IMR-90 (cell line): Measurements from ENCODE around the gene PRDM15. TPM values are rescaled to one million over a fixed set of nuclear protein-coding genes. Genes with fewer than 3 reads are reported as not detected.

Experiments
- ATAC-seq: fragments of 200-7000 bp; cut with Tn5 transposase; 2 replicates; pipeline ENCODE4 v1.9.1; 2020; ENCODE audit warnings: low read depth, mild to moderate bottlenecking, moderate library complexity
- BruUV-seq: library from RNA; stranded (reverse); fragments of 400-500 nt; replicated peaks from 2 replicates; lab custom pipeline; 2021; lab: Mats Ljungman, UMichigan
- CTCF ChIA-PET: fragments of 300-600 bp; formaldehyde crosslinking; extraction: SDS; loops from one replicate; lab custom pipeline; 2021; ENCODE audit warnings: antibody characterized with exemption; lab: Yijun Ruan, JAX
- POLR2A ChIA-PET: fragments of 300-600 bp; sonication (Branson Sonifier 250); formaldehyde crosslinking; loops from one replicate; lab custom pipeline; 2022; ENCODE audit warnings: antibody characterized with exemption; ENCODE audit not compliant: unreplicated experiment; lab: Charles Lee
- DNase-seq: peaks from one replicate; pipeline ENCODE4 v3.0.0; 2013
- H2AFZ ChIP-seq: replicated peaks from 2 replicates; pipeline ENCODE3; 2013; ENCODE audit warnings: low read length, mild to moderate bottlenecking; ENCODE audit not compliant: poor library complexity
- H2AK5ac ChIP-seq: 2 replicates; pipeline ENCODE4 v1.6.1; 2013; ENCODE audit warnings: low read depth, low read length, inconsistent platforms
- H2AK9ac ChIP-seq: replicated peaks from 2 replicates; pipeline ENCODE3; 2013; ENCODE audit warnings: mild to moderate bottlenecking, low read depth, low read length, moderate library complexity; ENCODE audit not compliant: poor library complexity
- H2BK120ac ChIP-seq: 2 replicates; pipeline ENCODE4 v1.6.1; 2013; ENCODE audit warnings: low read depth, low read length, inconsistent platforms
- H2BK15ac ChIP-seq: 3 replicates; pipeline ENCODE4 v1.6.1; 2013; ENCODE audit warnings: low read depth, low read length, inconsistent platforms
- H2BK20ac ChIP-seq: 2 replicates; pipeline ENCODE4 v1.6.1; 2013; ENCODE audit warnings: low read depth, mild to moderate bottlenecking, inconsistent platforms, low read length, moderate library complexity
- H2BK5ac ChIP-seq: 2 replicates; pipeline ENCODE4 v1.6.1; 2013; ENCODE audit warnings: mild to moderate bottlenecking, low read depth, low read length, inconsistent platforms; ENCODE audit not compliant: poor library complexity, severe bottlenecking
- H3K14ac ChIP-seq: replicated peaks from 2 replicates; pipeline ENCODE4 v1.6.1; 2013; ENCODE audit warnings: low read depth, low read length, inconsistent platforms
- H3K18ac ChIP-seq: 2 replicates; pipeline ENCODE4 v1.6.1; 2013; ENCODE audit warnings: low read depth, low read length, control low read depth
- H3K23ac ChIP-seq: 2 replicates; pipeline ENCODE4 v1.6.1; 2013; ENCODE audit warnings: low read depth, low read length, inconsistent platforms
- H3K27ac ChIP-seq: 2 replicates; pipeline ENCODE4 v1.5.1; 2013; ENCODE audit warnings: mild to moderate bottlenecking, control low read depth, low read length; ENCODE audit not compliant: insufficient read depth
- H3K27me3 ChIP-seq: 2 replicates; pipeline ENCODE4 v1.6.1; 2013; ENCODE audit warnings: low read length; ENCODE audit not compliant: control insufficient read depth, insufficient read depth
- H3K36me3 ChIP-seq: 2 replicates; pipeline ENCODE4 v1.6.1; 2013; ENCODE audit warnings: low read length, mixed read lengths; ENCODE audit not compliant: control insufficient read depth, insufficient read depth
- H3K4ac ChIP-seq: 2 replicates; pipeline ENCODE4 v1.6.1; 2013; ENCODE audit warnings: low read depth, low read length, inconsistent platforms
- H3K4me1 ChIP-seq: 2 replicates; pipeline ENCODE4 v1.6.1; 2013; ENCODE audit warnings: low read length, mixed read lengths; ENCODE audit not compliant: control insufficient read depth, insufficient read depth
- H3K4me2 ChIP-seq: 2 replicates; pipeline ENCODE4 v1.6.1; 2013; ENCODE audit warnings: low read depth, mild to moderate bottlenecking, control low read depth, low read length, moderate library complexity
- H3K4me3 ChIP-seq: 2 replicates; pipeline ENCODE4 v1.5.1; 2013; ENCODE audit warnings: low read depth, mild to moderate bottlenecking, control low read depth, low read length, moderate library complexity; ENCODE audit not compliant: insufficient read depth
- H3K56ac ChIP-seq: 2 replicates; pipeline ENCODE4 v1.6.1; 2013; ENCODE audit warnings: low read length, inconsistent platforms; ENCODE audit not compliant: insufficient read depth; ENCODE audit errors: extremely low read depth
- H3K79me1 ChIP-seq, 2 experiments: 2 replicates each; pipeline ENCODE4 v1.6.1; 2013; ENCODE audit warnings: low read length in 2 of 2, inconsistent platforms in 1 of 2, low read depth in 1 of 2
- H3K9ac ChIP-seq: 2 replicates; pipeline ENCODE4 v1.6.1; 2013; ENCODE audit warnings: low read depth, low read length, control low read depth
- H3K9me1 ChIP-seq: 2 replicates; pipeline ENCODE4 v1.6.1; 2013; ENCODE audit warnings: low read length, inconsistent platforms; ENCODE audit not compliant: insufficient read depth
- H3K9me3 ChIP-seq: 2 replicates; pipeline ENCODE4 v1.6.1; 2013; ENCODE audit warnings: low read length; ENCODE audit not compliant: control insufficient read depth, insufficient read depth
- H4K20me1 ChIP-seq: 2 replicates; pipeline ENCODE4 v1.6.1; 2013; ENCODE audit warnings: low read length, inconsistent platforms; ENCODE audit not compliant: insufficient read depth
- H4K5ac ChIP-seq: 2 replicates; pipeline ENCODE4 v1.6.1; 2013; ENCODE audit warnings: mild to moderate bottlenecking, low read depth, low read length, control low read depth
- H4K8ac ChIP-seq, 2 experiments: 2 replicates each; pipeline ENCODE4 v1.6.1; 2013; ENCODE audit warnings: low read depth in 2 of 2, low read length in 2 of 2, control low read depth in 1 of 2, inconsistent platforms in 1 of 2
- H4K91ac ChIP-seq: 2 replicates; pipeline ENCODE4 v1.6.1; 2013; ENCODE audit warnings: low read depth, low read length, inconsistent platforms; ENCODE audit not compliant: insufficient read depth
- BHLHE40 ChIP-seq: fragments of 150-350 bp; IDR thresholded peaks from 2 replicates; pipeline ENCODE4 v1.6.1; 2016; ENCODE audit warnings: mild to moderate bottlenecking, low read depth, low read length
- CEBPB ChIP-seq: IDR thresholded peaks from 2 replicates; pipeline ENCODE4 v1.6.1; 2012; ENCODE audit warnings: low read depth, low read length, improper control_type of control experiment
- CHD1 ChIP-seq: IDR thresholded peaks from 2 replicates; pipeline ENCODE4 v1.6.1; 2012; ENCODE audit warnings: low read depth, low read length, improper control_type of control experiment
- CTCF ChIP-seq: conservative IDR thresholded peaks from 2 replicates; pipeline ENCODE4 v1.5.1; 2012; ENCODE audit warnings: mild to moderate bottlenecking, low read depth, low read length, improper control_type of control experiment
- ELK1 ChIP-seq: fragments of 150-350 bp; IDR thresholded peaks from 2 replicates; pipeline ENCODE4 v1.6.1; 2016; ENCODE audit warnings: low read depth, mild to moderate bottlenecking, low read length, moderate library complexity, borderline replicate concordance
- FOS ChIP-seq: fragments of 150-350 bp; IDR thresholded peaks from 2 replicates; pipeline ENCODE4 v1.6.1; 2016; ENCODE audit warnings: low read depth, low read length
- MAFK ChIP-seq: IDR thresholded peaks from 2 replicates; pipeline ENCODE4 v1.6.1; 2012; ENCODE audit warnings: low read depth, low read length, improper control_type of control experiment
- MAZ ChIP-seq: IDR thresholded peaks from 2 replicates; pipeline ENCODE4 v1.6.1; 2012; ENCODE audit warnings: low read depth, mild to moderate bottlenecking, low read length, improper control_type of control experiment, moderate library complexity, borderline replicate concordance
- MXI1 ChIP-seq: IDR thresholded peaks from 2 replicates; pipeline ENCODE4 v1.6.1; 2012; ENCODE audit warnings: low read depth, mild to moderate bottlenecking, low read length, moderate library complexity, borderline replicate concordance
- NFE2L2 ChIP-seq: fragments of 150-350 bp; IDR thresholded peaks from 2 replicates; pipeline ENCODE4 v1.6.1; 2016; ENCODE audit warnings: low read depth, mild to moderate bottlenecking, low read length
- POLR2A ChIP-seq: IDR thresholded peaks from 2 replicates; pipeline ENCODE4 v1.6.1; 2012; ENCODE audit warnings: mild to moderate bottlenecking, low read depth, low read length
- RAD21 ChIP-seq: IDR thresholded peaks from 2 replicates; pipeline ENCODE4 v1.6.1; 2012; ENCODE audit warnings: low read length, improper control_type of control experiment
- RCOR1 ChIP-seq: IDR thresholded peaks from 2 replicates; pipeline ENCODE4 v1.6.1; 2012; ENCODE audit warnings: mild to moderate bottlenecking, low read length, improper control_type of control experiment; ENCODE audit not compliant: insufficient replicate concordance
- RFX5 ChIP-seq: IDR thresholded peaks from 2 replicates; pipeline ENCODE4 v1.8.0; 2012; ENCODE audit warnings: low read depth, mild to moderate bottlenecking, low read length, moderate library complexity
- SMC3 ChIP-seq: fragments of 150-350 bp; IDR thresholded peaks from 2 replicates; pipeline ENCODE4 v1.6.1; 2016; ENCODE audit warnings: low read depth, mild to moderate bottlenecking, antibody characterized with exemption, low read length, moderate library complexity
- WGBS, 2 experiments: methylation state at CpG; one replicate each; pipeline versions ENCODE4 v1.1.5 to v1.1.7; 2013; ENCODE audit warnings: missing lambda C conversion rate in 2 of 2; ENCODE audit not compliant: insufficient read length in 1 of 2; ENCODE audit errors: extremely low coverage in 2 of 2; 5-methylcytosine and 5-hydroxymethylcytosine counted together
- dilution Hi-C: fragments of 300-500 bp; cut with HindIII; formaldehyde crosslinking; loops from one replicate; pipeline ENCODE4 v1.14.3; 2018; ENCODE audit warnings: low sequenced_read_pairs; ENCODE audit not compliant: unreplicated experiment
- in situ Hi-C: fragments of 300-500 bp; cut with MboI; formaldehyde crosslinking; loops from 3 replicates; pipeline ENCODE4 v1.14.3; 2019; ENCODE audit warnings: low sequenced_read_pairs, inconsistent platforms, mixed read lengths
- intact Hi-C: fragments of 100-400 bp; cut with micrococcal nuclease; formaldehyde crosslinking; loops from 2 replicates; pipeline ENCODE4 v1.10.0; 2022
- polyA plus RNA-seq, 3 experiments: library from polyadenylated mRNA; depleted of rRNA; stranded (reverse); fragments of >200 nt; gene quantifications; 2 replicates each; pipeline ENCODE4 v1.2.3, GENCODE V29; 2012; ENCODE audit warnings: low replicate concordance in 1 of 3
- total RNA-seq: library from RNA; depleted of rRNA; stranded (reverse); fragments of >200 nt; gene quantifications from 2 replicates; pipeline ENCODE4 v1.2.3, GENCODE V29; 2012

The PRDM15 gene
- total and polyA plus RNA-seq, 2 of the 4 experiments (the other 2 are of a cell fraction), result 7.3 to 8.8 TPM

GRCh38 chr21:41861255-41861654 lies 17.9 kb downstream of the PRDM15 start:
- no peak overlapping the region for H3K14ac ChIP-seq
- dilution Hi-C loops (no loop called here), intact Hi-C loops (no loop called here), in situ Hi-C loops (no loop called here)
- no peak for ATAC-seq
- no peak overlapping the region for H2AK5ac ChIP-seq
- peaks cover 12% of the 10 kb centered on the region; the same call in 1 of the 2 replicates for H3K36me3 ChIP-seq
- no peak overlapping the region for H3K23ac ChIP-seq
- no peak overlapping the region for H2BK120ac ChIP-seq
- no peak overlapping the region for H2AFZ ChIP-seq
- H4K5ac ChIP-seq, result no peak overlapping the region
- H2AK9ac ChIP-seq, result no peak overlapping the region
- TF ChIP-seq RAD21 (no peak), RFX5 (no peak), NFE2L2 (no peak), FOS (no peak), MAFK (no peak), ELK1 (no peak), MAZ (no peak), MXI1 (no peak), POLR2A (no peak), CEBPB (no peak), BHLHE40 (no peak), CHD1 (no peak), SMC3 (no peak), CTCF (no peak), RCOR1 (no peak)
- peaks cover 8 to 31% of the 10 kb centered on the region in 2 experiments for H3K79me1 ChIP-seq
- H3K9me3 ChIP-seq, result no peaks in the 10 kb centered on the region
- H2BK20ac ChIP-seq, result no peak overlapping the region
- ChIA-PET POLR2A (no interaction called here), CTCF (no interaction called here)
- no peak overlapping the region for H3K4me2 ChIP-seq
- H3K27me3 ChIP-seq, result no peaks in the 10 kb centered on the region
- H2BK15ac ChIP-seq, result no peak overlapping the region
- H3K9ac ChIP-seq, result no peak overlapping the region
- no peak overlapping the region for H4K8ac ChIP-seq
- no peak overlapping the region for H3K27ac ChIP-seq
- no peak overlapping the region for H3K4me3 ChIP-seq
- no peak for DNase-seq
- WGBS, 2 experiments, result no CpG with 5 or more reads among the region's 4 CpGs
- peaks cover 2% of the 10 kb centered on the region; the same call in 1 of the 2 replicates for H3K4me1 ChIP-seq
- no peak overlapping the region for H3K18ac ChIP-seq
- no peaks in the 10 kb centered on the region for H4K20me1 ChIP-seq
- BruUV-seq, result no TSS peak
- H3K4ac ChIP-seq, result no peak overlapping the region
- H2BK5ac ChIP-seq, result no peak overlapping the region
- no peak overlapping the region for H4K91ac ChIP-seq
- H3K9me1 ChIP-seq, result peaks cover 12% of the 10 kb centered on the region
- no peak overlapping the region for H3K56ac ChIP-seq
